Heart left ventricle (tissue), 13 donors: Measurements from ENCODE around the gene CLNK.
"Not testable (repeated sequence)": the region's sequence is repeated elsewhere in the genome, so short reads cannot be mapped to it uniquely, and the experiment has no call there.

Source experiments
- CTCF ChIP-seq, 12 donors: fragments of 200-600 bp; sonication (generic) in 4 of 12; IDR thresholded peaks; one replicate each; pipeline versions ENCODE4 v1.5.0 to v1.8.0; 2018 to 2022; ENCODE audit warnings: antibody characterized with exemption in 12 of 12, mild to moderate bottlenecking in 5 of 12
- POLR2A ChIP-seq, 2 donors: fragments of 450-650 bp; IDR thresholded peaks; one replicate each; pipeline ENCODE4 v1.6.1; 2017; ENCODE audit warnings: antibody characterized with exemption in 2 of 2, mild to moderate bottlenecking in 2 of 2, moderate library complexity in 2 of 2
- donor health status: ischemic (EF 13 %, LVEDD 7.1; RV severe dilation, severe dysfunction).
- donor health status: DM: no; HTN: yes; CAD: no.
- donor health status: DM: no; HTN: no; CAD: no.
- donor health status: ischemic (EF 25% LVEDD 6.9; RV normal size, moderate dysfunction).
- donor health status: ischemic (EF 25% LVEDD 5.7; RV mildly dilated, moderate dysfunction).
- donor health status: ischemic (EF 35%, LVEDD 5.7; RV mildly dilated, moderate dysfunction).
- donor health status: nonischemic (EF 11% LVEDD 7.7; RV severe dilation, severe dysfunction).
- donor health status: DM: yes; HTN: yes; CAD: no.
- donor health status: PGD.
- donor health status: ischemic (EF 29% LVEDD 5.4; RV normal size, mild dysfunction).
- donor health status: nonischemic (EF 23%, LVEDD 6.1; RV moderate dilation, normal function).

- not testable (repeated sequence) for TF ChIP-seq CTCF, POLR2A (IDR thresholded peaks at IDR 0.05)
Observed at GRCh38 chr4:10574553-10574952, 110.0 kb downstream of the CLNK start.
